ENCODE results near the gene BGLAP.
A peak's percentile ranks its signal among the peaks of the same experiment; 100 is the strongest.

Gene BGLAP

DNA sequence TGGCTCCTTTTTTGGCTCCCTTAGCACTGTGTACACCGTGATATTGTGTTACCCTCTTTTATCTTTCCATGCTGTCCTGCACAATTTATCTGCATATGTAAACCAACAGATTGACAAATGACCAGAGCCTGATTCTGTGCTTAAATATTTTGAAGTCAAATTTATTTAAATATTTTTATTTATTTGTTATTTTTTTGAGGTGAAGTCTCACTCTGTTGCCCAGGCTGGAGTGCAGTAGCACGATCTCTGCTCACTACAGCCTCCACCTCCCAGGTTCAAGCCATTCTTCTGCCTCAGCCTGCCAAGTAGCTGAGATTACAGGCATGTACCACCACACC, 16.3 kb upstream of the BGLAP start:
- Histone ChIP-seq H3K9me3 (replicated peaks; ENCODE audit: insufficient read depth, low read length) (no peaks in the 10 kb centered on the region), H3K9ac (ENCODE audit: low read length) (peak overlapping the region; percentile 19; the same call in 1 of the 2 replicates), H3K4me2 (ENCODE audit: low read depth, low read length) (peak overlapping the region; percentile 23; the same call in 1 of the 2 replicates), H3F3A (ENCODE audit: insufficient read depth, low read length) (peaks cover 39% of the 10 kb centered on the region), H3K9me2 (replicated peaks; ENCODE audit: insufficient read depth, low read length) (no peaks in the 10 kb centered on the region), H3K27me3 (replicated peaks; ENCODE audit: insufficient read depth, low read length) (no peaks in the 10 kb centered on the region), H3K27ac (ENCODE audit: low read length) (peak overlapping the region; percentile 91), H3K4me3 (ENCODE audit: low read length) (no peak overlapping the region), H4K20me1 (ENCODE audit: insufficient read depth, low read length) (no peaks in the 10 kb centered on the region), H3K36me3 (replicated peaks; ENCODE audit: insufficient read depth, low read length) (peaks cover 7% of the 10 kb centered on the region; the same call in 1 of the 2 replicates), H2AFZ (ENCODE audit: low read length) (no peak overlapping the region), H3K79me2 (ENCODE audit: low read length) (peaks cover 40% of the 10 kb centered on the region), H3K4me1 (ENCODE audit: low read length) (peaks cover 44% of the 10 kb centered on the region)
- DNase-seq, result no peak
- TF ChIP-seq, protein P1, sequence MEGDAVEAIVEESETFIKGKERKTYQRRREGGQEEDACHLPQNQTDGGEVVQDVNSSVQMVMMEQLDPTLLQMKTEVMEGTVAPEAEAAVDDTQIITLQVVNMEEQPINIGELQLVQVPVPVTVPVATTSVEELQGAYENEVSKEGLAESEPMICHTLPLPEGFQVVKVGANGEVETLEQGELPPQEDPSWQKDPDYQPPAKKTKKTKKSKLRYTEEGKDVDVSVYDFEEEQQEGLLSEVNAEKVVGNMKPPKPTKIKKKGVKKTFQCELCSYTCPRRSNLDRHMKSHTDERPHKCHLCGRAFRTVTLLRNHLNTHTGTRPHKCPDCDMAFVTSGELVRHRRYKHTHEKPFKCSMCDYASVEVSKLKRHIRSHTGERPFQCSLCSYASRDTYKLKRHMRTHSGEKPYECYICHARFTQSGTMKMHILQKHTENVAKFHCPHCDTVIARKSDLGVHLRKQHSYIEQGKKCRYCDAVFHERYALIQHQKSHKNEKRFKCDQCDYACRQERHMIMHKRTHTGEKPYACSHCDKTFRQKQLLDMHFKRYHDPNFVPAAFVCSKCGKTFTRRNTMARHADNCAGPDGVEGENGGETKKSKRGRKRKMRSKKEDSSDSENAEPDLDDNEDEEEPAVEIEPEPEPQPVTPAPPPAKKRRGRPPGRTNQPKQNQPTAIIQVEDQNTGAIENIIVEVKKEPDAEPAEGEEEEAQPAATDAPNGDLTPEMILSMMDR (IDR thresholded peaks at IDR 0.05; ENCODE audit: low read length), result no peak
- no peak for TF ChIP-seq EZH2 (optimal IDR thresholded peaks at IDR 0.05; ENCODE audit: low read depth, low read length)
- TF ChIP-seq EZH2phosphoT487 (IDR thresholded peaks at IDR 0.05; ENCODE audit: low read length), result no peak

DNA sequence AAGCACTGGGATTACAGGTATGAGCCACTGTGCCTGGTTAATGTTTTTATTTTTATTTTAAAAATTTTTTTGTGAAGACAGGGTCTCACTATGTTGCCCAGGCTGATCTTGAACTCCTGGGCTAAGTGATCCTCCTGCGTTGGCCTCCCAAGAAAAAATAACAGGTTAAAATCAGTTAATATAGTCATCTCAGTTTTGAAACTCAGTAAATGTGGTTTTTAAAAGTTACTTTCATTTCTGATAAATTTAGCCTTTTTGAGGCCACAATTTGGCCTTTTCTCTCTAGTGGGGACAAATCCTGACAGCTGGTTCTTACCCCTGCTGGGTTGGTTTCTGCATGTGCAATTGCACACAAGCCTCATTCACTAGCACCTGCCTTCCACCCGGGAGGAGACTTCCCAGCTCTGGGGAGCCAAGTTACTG, 15.9 kb upstream of the BGLAP start:
- Histone ChIP-seq H3F3A (ENCODE audit: insufficient read depth, low read length) (peaks cover 39% of the 10 kb centered on the region), H3K79me2 (ENCODE audit: low read length) (peaks cover 35% of the 10 kb centered on the region), H3K36me3 (replicated peaks; ENCODE audit: insufficient read depth, low read length) (peaks cover 7% of the 10 kb centered on the region; the same call in 1 of the 2 replicates), H3K9me2 (replicated peaks; ENCODE audit: insufficient read depth, low read length) (no peaks in the 10 kb centered on the region), H2AFZ (ENCODE audit: low read length) (no peak overlapping the region), H3K4me3 (ENCODE audit: low read length) (no peak overlapping the region), H3K4me1 (ENCODE audit: low read length) (peaks cover 41% of the 10 kb centered on the region), H4K20me1 (ENCODE audit: insufficient read depth, low read length) (no peaks in the 10 kb centered on the region), H3K9ac (ENCODE audit: low read length) (peak overlapping the region; percentile 49; the same call in 1 of the 2 replicates), H3K27ac (ENCODE audit: low read length) (peak overlapping the region; percentile 91), H3K9me3 (replicated peaks; ENCODE audit: insufficient read depth, low read length) (no peaks in the 10 kb centered on the region), H3K27me3 (replicated peaks; ENCODE audit: insufficient read depth, low read length) (no peaks in the 10 kb centered on the region), H3K4me2 (ENCODE audit: low read depth, low read length) (peak overlapping the region; percentile 50)
- TF ChIP-seq, protein P1 (IDR thresholded peaks at IDR 0.05; ENCODE audit: low read length), result no peak
- no peak for TF ChIP-seq EZH2phosphoT487 (IDR thresholded peaks at IDR 0.05; ENCODE audit: low read length)
- TF ChIP-seq EZH2 (optimal IDR thresholded peaks at IDR 0.05; ENCODE audit: low read depth, low read length), result no peak
- DNase-seq, result peak; percentile 98

DNA sequence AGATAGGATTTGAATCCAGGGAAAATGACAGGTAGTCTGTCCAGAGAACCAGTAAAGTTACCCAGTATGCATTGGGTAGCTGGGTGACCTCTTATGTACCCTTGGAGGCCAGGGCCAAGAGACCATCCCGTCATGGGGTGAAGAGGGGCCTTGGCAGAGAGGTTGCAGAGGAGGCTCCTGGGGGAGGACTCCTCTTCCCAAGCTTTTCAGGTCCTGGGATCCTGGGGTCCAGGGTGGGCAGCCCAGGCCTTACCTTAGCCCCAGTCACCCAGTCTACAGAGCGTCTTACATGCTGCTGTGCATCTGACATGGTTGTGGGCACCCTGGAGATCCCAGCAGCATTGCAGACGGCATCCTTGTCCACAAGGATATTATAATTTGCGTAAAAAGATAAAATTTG, 15.2 kb upstream of the BGLAP start:
- Histone ChIP-seq H3K9ac (ENCODE audit: low read length) (peak overlapping the region; percentile 49), H3K9me3 (replicated peaks; ENCODE audit: insufficient read depth, low read length) (no peaks in the 10 kb centered on the region), H3K4me3 (ENCODE audit: low read length) (no peak overlapping the region), H3K27me3 (replicated peaks; ENCODE audit: insufficient read depth, low read length) (no peaks in the 10 kb centered on the region), H3K9me2 (replicated peaks; ENCODE audit: insufficient read depth, low read length) (no peaks in the 10 kb centered on the region), H2AFZ (ENCODE audit: low read length) (no peak overlapping the region), H3K4me1 (ENCODE audit: low read length) (peaks cover 36% of the 10 kb centered on the region), H3K36me3 (replicated peaks; ENCODE audit: insufficient read depth, low read length) (peaks cover 7% of the 10 kb centered on the region; the same call in 1 of the 2 replicates), H3K79me2 (ENCODE audit: low read length) (peaks cover 30% of the 10 kb centered on the region), H3K4me2 (ENCODE audit: low read depth, low read length) (peak overlapping the region; percentile 50), H3F3A (ENCODE audit: insufficient read depth, low read length) (peaks cover 39% of the 10 kb centered on the region), H4K20me1 (ENCODE audit: insufficient read depth, low read length) (no peaks in the 10 kb centered on the region), H3K27ac (ENCODE audit: low read length) (peak overlapping the region; percentile 91)
- no peak for DNase-seq
- no peak for TF ChIP-seq EZH2phosphoT487 (IDR thresholded peaks at IDR 0.05; ENCODE audit: low read length)
- TF ChIP-seq, protein P1 (IDR thresholded peaks at IDR 0.05; ENCODE audit: low read length), result no peak
- no peak for TF ChIP-seq EZH2 (optimal IDR thresholded peaks at IDR 0.05; ENCODE audit: low read depth, low read length)

All from MM.1S (cell line).